GM12874 (cell line): ENCODE results near the gene CTNNA2.

Source experiments
- TF ChIP-seq, protein P1 (sequence below): IDR thresholded peaks from 2 replicates; pipeline ENCODE4 v1.5.1; 2011; ENCODE audit warnings: low read depth, mild to moderate bottlenecking, control low read depth, low read length, moderate library complexity; ENCODE audit not compliant: insufficient read depth

Gene CTNNA2

DNA sequence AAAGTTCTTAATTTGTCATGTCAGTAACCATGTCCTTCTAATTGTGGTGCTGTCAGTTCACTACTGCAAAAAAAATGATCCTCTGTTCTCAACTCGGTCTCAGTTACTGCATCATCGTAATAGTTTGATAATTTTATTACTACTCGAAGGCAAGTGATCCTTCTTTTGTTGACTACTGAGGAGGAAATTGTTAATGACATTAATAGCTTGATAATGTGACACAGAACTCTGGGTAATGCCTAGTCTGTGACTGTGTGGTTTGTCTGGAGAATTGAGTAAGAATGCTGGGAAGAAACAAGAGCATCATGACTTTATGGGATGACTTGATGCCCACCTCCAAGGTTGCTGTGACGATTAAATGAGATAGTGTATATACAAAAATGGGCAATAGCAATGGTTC is 524.5 kb downstream of the CTNNA2 start:
- TF ChIP-seq, protein P1, sequence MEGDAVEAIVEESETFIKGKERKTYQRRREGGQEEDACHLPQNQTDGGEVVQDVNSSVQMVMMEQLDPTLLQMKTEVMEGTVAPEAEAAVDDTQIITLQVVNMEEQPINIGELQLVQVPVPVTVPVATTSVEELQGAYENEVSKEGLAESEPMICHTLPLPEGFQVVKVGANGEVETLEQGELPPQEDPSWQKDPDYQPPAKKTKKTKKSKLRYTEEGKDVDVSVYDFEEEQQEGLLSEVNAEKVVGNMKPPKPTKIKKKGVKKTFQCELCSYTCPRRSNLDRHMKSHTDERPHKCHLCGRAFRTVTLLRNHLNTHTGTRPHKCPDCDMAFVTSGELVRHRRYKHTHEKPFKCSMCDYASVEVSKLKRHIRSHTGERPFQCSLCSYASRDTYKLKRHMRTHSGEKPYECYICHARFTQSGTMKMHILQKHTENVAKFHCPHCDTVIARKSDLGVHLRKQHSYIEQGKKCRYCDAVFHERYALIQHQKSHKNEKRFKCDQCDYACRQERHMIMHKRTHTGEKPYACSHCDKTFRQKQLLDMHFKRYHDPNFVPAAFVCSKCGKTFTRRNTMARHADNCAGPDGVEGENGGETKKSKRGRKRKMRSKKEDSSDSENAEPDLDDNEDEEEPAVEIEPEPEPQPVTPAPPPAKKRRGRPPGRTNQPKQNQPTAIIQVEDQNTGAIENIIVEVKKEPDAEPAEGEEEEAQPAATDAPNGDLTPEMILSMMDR = no peak

- TF ChIP-seq, protein P1 = no peak
Observed at GRCh38 chr2:80040226-80040625, 527.4 kb downstream of the CTNNA2 start.

GRCh38 chr2:80042635-80043034 is 529.8 kb downstream of the CTNNA2 start:
- TF ChIP-seq, protein P1 = no peak

GRCh38 chr2:80048296-80048695 is 535.4 kb downstream of the CTNNA2 start:
- TF ChIP-seq, protein P1 = no peak

GRCh38 chr2:80050246-80050645 is 537.4 kb downstream of the CTNNA2 start:
- TF ChIP-seq, protein P1 = no peak

DNA sequence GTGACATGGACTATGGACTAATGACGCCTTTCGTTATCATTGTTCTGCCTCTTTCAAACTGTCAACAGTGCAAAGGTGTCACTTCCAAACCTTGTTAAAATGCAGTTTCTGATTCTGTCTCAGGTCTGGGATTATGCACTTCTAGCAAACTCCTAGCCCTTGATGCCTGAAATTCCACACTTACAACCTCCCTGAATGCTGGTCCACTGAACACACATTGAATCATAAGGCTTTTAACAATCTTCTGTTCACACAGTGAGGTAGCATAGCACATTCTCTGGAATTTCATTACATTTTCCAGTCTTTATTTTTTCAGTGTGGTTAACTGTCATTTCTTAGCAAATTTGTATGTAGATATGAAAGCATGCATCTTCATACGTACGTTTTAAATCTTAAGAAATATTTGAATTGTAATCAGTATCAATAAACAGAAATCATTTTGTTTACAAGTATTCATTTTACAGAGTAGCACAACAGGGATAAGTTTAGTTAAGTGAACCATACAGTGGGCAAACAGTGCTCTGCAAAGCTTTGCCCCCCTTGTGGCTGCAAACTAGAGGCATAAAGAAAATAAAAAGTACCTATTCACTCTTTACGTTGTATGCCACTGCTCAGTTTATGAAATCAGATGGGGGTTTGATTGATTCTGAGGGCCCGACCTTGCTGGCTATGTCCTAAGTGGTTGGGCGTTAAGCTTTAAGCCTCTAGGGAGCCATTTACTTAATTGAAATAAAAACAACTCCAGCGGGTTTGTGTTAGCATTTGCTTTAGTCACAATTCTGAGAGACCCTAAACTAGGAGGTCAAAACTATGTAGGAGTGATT is 540.9 kb downstream of the CTNNA2 start:
- TF ChIP-seq, protein P1 = no peak

- TF ChIP-seq, protein P1 = no peak
Observed at GRCh38 chr2:80054346-80054675, 541.5 kb downstream of the CTNNA2 start.
